Tibial nerve (tissue), 4 donors: Measurements from ENCODE around the gene AHRR. TPM values are rescaled to one million over a fixed set of nuclear protein-coding genes. Genes with fewer than 3 reads are reported as not detected.

Experiments used
- DNase-seq, 2 donors: peaks; one replicate each; pipeline ENCODE4 v3.0.0-alpha.2; 2019; ENCODE audit warnings: low spot score in 2 of 2
- H3K27ac ChIP-seq, 4 donors: fragments of 200-600 bp; sonication (generic) in 3 of 4; one replicate each; pipeline ENCODE4 v1.5.1; 2017 to 2019; ENCODE audit warnings: mild to moderate bottlenecking in 1 of 4
- H3K27me3 ChIP-seq, 2 donors: fragments of 200-600 bp; sonication (generic) in 1 of 2; one replicate each; pipeline versions ENCODE4 v1.5.1 to v1.6.0; 2017 to 2019
- H3K36me3 ChIP-seq, 3 donors: fragments of 200-600 bp; sonication (generic); one replicate each; pipeline ENCODE4 v1.5.1; 2018 to 2019
- H3K4me1 ChIP-seq, 4 donors: fragments of 200-600 bp; sonication (generic) in 3 of 4; one replicate each; pipeline ENCODE4 v1.5.1; 2017 to 2019
- H3K4me3 ChIP-seq, 4 donors: fragments of 200-600 bp; sonication (generic) in 3 of 4; one replicate each; pipeline ENCODE4 v1.5.1; 2017 to 2019; ENCODE audit warnings: mild to moderate bottlenecking in 1 of 4, moderate library complexity in 1 of 4
- H3K9me3 ChIP-seq, 4 donors: fragments of 200-600 bp; sonication (generic) in 3 of 4; one replicate each; pipeline ENCODE4 v1.5.1; 2017 to 2019
- EP300 ChIP-seq, 2 donors: sonication (generic); formaldehyde crosslinking; IDR thresholded peaks; one replicate each; pipeline ENCODE4 v1.6.1; 2017; ENCODE audit warnings: antibody characterized with exemption in 2 of 2, mild to moderate bottlenecking in 1 of 2
- POLR2A ChIP-seq, 2 donors: fragments of 450-650 bp; IDR thresholded peaks; one replicate each; pipeline ENCODE4 v1.6.1; 2017; ENCODE audit warnings: antibody characterized with exemption in 2 of 2, mild to moderate bottlenecking in 2 of 2, moderate library complexity in 2 of 2
- WGBS, 2 donors: methylation state at CpG; one replicate each; pipeline ENCODE4 v1.1.5; 2018; 5-methylcytosine and 5-hydroxymethylcytosine counted together
- total RNA-seq, 4 donors: library from RNA; depleted of rRNA; stranded (reverse); fragments of >200 nt; gene quantifications; one replicate each; pipeline ENCODE4 v1.1.0, GENCODE V29; 2016
- TF ChIP-seq, protein P1 (sequence below), 5 experiments: fragments of 200-600 bp in 3 of 5; fragments of 450-650 bp in 2 of 5; sonication (generic) in 3 of 5; IDR thresholded peaks; one replicate each; pipeline ENCODE4 v1.5.1; 2016 to 2019; ENCODE audit warnings: antibody characterized with exemption in 5 of 5, mild to moderate bottlenecking in 3 of 5, moderate library complexity in 2 of 5

The AHRR gene
- total RNA-seq, 4 donors from 2014 or later: 1.0 to 4.8 (median 1.2) TPM; not detected in 1

DNA sequence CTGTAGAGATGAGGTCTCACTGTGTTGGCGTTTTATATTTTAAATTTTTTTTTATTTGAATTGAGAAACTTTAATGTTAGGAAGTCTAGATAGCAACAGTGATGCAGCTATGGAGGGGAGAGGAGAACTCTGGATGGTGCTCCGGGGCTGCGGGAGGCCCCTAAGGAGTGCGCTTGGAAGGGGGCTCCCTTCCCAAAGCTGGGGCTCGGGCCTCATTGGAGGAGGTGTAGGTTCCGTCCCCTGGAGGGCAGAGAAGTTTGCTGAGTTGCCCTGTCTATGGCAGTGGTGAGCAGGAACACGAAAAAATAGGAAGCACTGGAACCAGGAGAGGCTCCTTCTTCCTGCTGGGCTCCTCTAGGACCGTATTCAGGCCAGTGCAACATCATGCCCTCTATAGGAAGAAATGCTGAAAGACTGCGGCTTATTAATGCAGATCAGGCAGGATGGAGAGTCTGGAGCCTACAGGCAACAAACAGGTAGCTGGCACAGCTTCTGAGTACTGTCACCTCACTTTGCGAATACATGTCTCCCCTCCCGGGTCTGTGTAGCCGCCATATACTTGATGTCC, 16.1 kb downstream of the AHRR start:
- Histone ChIP-seq H3K27ac (no peak overlapping the region), H3K36me3 (no peaks in the 10 kb centered on the region), H3K4me3 (no peak overlapping the region), H3K27me3 (no peaks in the 10 kb centered on the region), H3K4me1 (no peaks in the 10 kb centered on the region), H3K9me3 (peaks cover 0 to 2% (median 0%) of the 10 kb centered on the region in 4 donors)
- TF ChIP-seq EP300 (IDR thresholded peaks at IDR 0.05) (no peak), POLR2A (IDR thresholded peaks at IDR 0.05) (no peak)
- TF ChIP-seq, protein P1, sequence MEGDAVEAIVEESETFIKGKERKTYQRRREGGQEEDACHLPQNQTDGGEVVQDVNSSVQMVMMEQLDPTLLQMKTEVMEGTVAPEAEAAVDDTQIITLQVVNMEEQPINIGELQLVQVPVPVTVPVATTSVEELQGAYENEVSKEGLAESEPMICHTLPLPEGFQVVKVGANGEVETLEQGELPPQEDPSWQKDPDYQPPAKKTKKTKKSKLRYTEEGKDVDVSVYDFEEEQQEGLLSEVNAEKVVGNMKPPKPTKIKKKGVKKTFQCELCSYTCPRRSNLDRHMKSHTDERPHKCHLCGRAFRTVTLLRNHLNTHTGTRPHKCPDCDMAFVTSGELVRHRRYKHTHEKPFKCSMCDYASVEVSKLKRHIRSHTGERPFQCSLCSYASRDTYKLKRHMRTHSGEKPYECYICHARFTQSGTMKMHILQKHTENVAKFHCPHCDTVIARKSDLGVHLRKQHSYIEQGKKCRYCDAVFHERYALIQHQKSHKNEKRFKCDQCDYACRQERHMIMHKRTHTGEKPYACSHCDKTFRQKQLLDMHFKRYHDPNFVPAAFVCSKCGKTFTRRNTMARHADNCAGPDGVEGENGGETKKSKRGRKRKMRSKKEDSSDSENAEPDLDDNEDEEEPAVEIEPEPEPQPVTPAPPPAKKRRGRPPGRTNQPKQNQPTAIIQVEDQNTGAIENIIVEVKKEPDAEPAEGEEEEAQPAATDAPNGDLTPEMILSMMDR (IDR thresholded peaks at IDR 0.05): no peak
- 73 to 76% methylated on average over 12 of the region's 12 CpGs for WGBS, 2 donors
- no peak for DNase-seq

GRCh38 chr5:342501-343460, 21.3 kb downstream of the AHRR start:
- no peak for DNase-seq
- Histone ChIP-seq H3K27me3 (peaks cover 0 to 23% of the 10 kb centered on the region in 2 donors), H3K27ac (no peak overlapping the region), H3K4me3 (no peak overlapping the region), H3K36me3 (no peaks in the 10 kb centered on the region), H3K4me1 (peaks cover 0 to 8% (median 0%) of the 10 kb centered on the region in 4 donors), H3K9me3 (peaks cover 0 to 11% (median 0%) of the 10 kb centered on the region in 4 donors)
- TF ChIP-seq EP300 (IDR thresholded peaks at IDR 0.05) (no peak), POLR2A (IDR thresholded peaks at IDR 0.05) (no peak)
- TF ChIP-seq, protein P1 (IDR thresholded peaks at IDR 0.05): no peak
- WGBS, 2 donors: 88 to 92% methylated on average over 25 to 27 of the region's 27 CpGs

DNA sequence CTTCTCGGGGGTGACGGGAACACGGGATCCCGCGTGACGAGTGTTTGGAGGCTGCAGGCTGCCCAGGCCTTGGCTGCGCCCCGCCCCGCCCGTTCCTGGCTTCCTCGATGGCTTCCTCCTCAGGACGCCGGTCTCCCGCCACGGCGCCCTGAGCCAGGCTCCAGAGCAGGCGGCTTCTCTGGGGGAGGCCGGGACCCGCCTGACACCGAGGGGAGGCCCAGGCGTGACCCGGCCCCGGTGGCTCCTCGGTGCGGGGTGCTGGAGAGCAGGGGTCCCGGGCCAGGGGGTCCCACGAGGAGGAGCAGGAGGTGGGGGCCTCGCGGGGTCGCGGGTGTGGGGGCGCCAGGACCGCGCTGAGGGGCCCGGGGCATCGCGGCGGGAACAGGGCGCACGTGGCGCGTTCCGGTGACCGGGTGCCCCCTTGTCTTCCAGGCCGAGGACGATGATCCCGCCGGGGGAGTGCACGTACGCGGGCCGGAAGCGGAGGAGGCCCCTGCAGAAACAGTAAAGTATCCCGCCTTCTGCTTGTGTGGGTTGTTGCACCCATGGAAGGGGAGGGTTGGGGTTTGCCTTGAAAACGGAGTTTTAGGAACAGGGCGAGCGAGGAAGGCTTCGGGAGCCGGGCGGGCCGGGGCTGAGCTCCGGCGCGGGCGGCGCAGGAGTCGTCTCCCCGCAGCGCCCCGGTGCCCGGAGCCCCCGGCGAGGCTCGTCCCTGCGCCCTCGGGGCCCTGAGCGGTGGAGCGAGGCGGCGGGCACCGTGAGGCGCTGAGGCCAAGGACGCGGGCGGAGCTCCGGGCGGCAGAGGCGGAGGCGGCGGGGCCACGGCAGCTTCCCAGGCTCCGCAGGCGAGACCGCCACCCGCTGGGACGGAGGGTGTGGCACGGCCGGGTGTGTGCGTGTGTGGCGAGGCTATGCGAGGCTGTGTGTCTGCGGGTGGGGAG, 22.2 kb downstream of the AHRR start:
- H3K27ac ChIP-seq: peak overlapping the region in 1 of 4 donors; percentile 50
- WGBS, 2 donors: 32% methylated on average over 72 to 95 of the region's 102 CpGs
- H3K27me3 ChIP-seq: peaks cover 0 to 27% of the 10 kb centered on the region in 2 donors
- H3K4me3 ChIP-seq: peak overlapping the region in 3 of 4 donors; percentile 36 to 44 (median 36)
- TF ChIP-seq EP300 (IDR thresholded peaks at IDR 0.05) (no peak), POLR2A (IDR thresholded peaks at IDR 0.05) (no peak)
- TF ChIP-seq, protein P1 (IDR thresholded peaks at IDR 0.05): no peak
- no peaks in the 10 kb centered on the region for H3K36me3 ChIP-seq
- H3K9me3 ChIP-seq: peaks cover 0 to 11% (median 0%) of the 10 kb centered on the region in 4 donors
- no peak for DNase-seq
- peaks cover 0 to 8% (median 0%) of the 10 kb centered on the region in 4 donors for H3K4me1 ChIP-seq

DNA sequence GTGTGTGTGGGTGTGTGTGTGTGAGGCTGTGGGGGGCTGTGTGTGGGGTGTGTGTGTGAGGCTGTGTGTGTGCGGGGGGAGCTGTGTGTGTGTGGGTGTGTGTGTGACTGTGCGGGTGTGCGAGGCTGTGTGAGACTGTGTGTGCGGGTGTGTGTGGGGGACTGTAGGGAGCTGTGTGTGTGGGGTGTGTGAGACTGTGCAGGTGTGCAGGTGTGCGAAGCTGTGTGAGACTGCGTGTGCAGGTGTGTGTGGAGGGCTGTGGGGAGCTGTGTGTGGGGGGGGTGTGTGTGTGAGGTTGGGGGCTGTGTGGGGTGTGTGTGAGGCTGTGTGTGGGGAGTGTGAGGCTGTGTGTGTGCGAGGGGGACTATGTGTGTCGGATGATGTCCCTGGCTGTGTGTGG, 23.2 kb downstream of the AHRR start:
- DNase-seq: no peak
- Histone ChIP-seq H3K36me3 (no peaks in the 10 kb centered on the region), H3K4me1 (peaks cover 0 to 8% (median 0%) of the 10 kb centered on the region in 4 donors), H3K9me3 (peaks cover 0 to 11% (median 0%) of the 10 kb centered on the region in 4 donors), H3K4me3 (no peak overlapping the region), H3K27me3 (peaks cover 0 to 27% of the 10 kb centered on the region in 2 donors), H3K27ac (no peak overlapping the region)
- TF ChIP-seq POLR2A (IDR thresholded peaks at IDR 0.05): no peak
- no peak for TF ChIP-seq EP300 (IDR thresholded peaks at IDR 0.05)
- TF ChIP-seq, protein P1 (IDR thresholded peaks at IDR 0.05): no peak
- WGBS, 2 donors: 96% methylated on average over 6 to 8 of the region's 8 CpGs
